HG03575 (cell line): ENCODE data around the gene TTC28.

ENCODE experiments used
- ATAC-seq: cut with Tn5 transposase; IDR thresholded peaks from one replicate; pipeline ENCODE4 v1.9.1; 2021; ENCODE audit not compliant: unreplicated experiment, insufficient number of reproducible peaks, low FRiP score; ENCODE audit errors: extremely low read depth

Gene TTC28

DNA sequence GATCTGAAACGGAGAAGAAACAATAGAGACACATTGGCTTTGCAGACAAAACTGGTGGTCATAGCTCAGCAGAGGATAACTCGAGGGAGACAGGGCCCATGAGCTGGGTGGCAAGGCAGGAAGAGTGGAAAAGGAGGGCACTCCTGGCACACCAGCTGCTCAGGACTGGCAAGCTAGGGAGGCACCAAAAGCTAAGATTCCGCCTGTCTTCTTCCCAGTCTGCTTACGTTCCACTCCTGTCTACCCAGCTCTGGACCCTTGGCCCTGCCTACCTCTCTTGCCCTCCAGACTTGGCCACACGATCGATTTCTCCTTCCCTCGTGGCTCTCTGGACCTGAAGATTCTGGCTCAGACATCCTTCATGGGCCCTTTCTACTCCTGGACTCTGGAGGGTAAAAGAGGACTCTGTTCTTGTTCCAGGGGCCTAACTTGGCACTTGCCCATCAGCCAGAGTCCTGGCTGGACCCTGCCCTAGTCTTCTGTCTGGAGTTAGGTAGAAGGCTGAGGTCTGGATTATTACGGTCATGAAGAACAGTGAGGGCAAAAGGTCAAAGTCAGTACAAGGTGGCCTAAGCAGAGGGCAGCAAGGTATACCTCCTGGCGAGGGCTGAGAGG is 645.4 kb downstream of the TTC28 start:
- ATAC-seq: no peak

DNA sequence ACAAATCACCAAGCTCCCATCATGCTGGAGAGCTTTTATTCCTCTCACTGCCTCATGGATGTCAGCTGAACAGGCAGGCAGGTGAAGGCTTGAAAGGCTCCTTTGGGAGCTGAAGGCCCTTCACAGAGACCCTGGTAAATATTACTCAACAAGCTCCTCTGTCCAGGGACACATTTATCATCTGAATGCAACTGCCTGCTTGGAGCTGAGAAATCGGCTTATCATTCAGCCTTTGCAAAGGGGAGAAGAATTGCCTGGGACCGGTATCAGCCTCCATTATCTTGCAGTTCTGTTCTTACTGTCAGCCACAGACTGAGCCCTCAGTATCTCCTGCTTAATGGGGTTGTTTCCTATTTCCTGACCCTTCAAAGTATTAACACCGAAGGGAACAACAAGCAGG is 646.8 kb downstream of the TTC28 start:
- ATAC-seq: no peak

DNA sequence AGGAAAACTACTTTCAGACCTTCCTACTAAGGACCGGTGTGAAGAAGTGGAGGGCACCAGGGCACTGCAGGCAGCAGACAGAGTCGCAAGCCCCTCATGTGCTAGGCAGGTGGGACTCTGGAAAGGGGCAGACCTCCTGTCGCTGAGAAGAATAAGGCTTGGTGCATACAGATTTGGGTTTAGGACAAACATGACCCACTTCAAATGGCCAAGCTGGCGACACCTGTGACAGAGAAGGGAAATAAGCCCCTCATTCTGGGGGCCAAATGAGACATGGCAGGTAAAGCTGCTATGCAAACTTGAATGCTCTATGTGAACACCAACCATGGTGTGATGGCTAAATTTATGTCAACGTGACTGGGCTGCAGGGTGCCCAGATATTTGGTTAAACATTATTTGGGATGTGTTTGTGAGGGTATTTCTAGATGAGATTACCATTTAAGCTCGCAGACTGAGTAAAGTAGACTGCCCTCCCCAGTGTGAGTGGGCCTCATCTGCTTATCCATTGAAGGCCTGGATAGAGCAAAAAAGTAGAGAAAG is 648.2 kb downstream of the TTC28 start:
- no peak for ATAC-seq

DNA sequence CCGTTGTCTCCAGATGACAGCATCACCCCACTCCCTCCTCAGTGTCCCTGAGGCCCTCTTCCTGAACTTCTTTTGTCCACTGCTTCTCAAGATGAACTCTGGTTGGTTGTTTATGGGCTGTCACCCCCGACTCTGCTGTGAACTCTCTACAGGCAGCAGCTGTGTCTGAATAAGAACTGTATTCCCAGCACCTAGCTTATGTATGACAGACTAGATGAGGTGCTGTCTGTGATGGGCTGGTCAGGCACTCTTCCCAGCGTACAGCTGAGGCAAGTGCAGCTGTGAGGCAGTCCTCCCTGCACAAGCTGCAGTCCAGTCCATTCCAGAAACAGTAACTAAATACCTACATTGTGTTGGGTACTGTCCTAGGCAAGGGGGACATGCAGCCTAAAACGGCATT is 649.2 kb downstream of the TTC28 start:
- no peak for ATAC-seq

DNA sequence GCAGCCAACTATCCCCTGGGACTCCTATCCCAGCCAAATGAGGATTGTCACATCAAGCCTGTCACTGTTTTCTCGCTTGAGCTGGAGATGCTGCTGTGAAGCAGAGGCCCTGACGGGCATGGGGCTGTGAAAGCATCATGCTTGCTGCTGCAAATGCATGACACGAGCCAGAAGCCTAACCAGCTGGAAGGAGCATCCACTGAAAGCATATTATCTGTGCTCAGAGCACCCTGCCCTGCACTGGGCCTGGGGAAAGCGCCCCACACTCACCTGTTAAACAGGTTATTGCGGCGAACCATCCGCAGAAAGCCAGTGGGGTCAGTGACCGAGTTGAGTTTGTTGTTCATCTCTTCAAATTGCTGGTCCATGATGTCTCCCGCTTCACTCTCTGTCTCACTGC is 649.7 kb downstream of the TTC28 start:
- no peak for ATAC-seq

DNA sequence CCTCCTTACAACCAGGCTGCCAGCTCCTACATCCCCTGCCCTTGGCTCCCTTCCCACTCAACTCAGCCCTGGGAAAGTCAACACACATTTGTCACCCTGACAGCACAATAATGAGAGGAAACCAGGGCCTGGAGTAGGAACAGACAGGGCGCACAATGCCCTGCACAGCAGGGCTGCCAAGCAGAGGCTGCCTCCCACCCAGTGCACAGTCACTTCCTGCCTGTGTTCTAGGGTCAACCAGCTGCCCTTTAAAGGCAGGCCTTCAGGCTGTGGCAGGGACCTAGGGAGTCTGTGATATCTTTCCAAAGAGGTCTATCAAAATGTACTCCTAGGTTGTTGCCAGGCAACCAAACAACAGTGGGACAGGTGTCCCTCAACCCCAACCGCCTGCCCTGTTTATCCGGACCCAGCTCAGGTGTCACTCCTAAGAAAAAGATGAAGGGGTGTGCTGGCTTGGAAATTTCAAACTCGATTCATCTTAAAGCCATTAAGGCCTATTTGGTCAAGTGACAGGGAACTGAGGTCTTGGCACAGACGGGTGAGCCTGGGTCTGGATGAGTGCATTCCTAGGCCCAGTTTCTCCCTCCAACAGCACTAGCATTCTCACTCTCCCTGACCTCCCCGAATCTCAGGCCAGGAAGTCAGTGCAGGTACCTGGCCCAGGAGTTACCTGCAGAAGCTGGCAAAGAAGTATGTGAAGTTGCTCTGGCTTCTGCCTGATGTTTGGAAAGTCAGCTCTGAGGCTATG is 650.3 kb downstream of the TTC28 start:
- ATAC-seq: no peak

DNA sequence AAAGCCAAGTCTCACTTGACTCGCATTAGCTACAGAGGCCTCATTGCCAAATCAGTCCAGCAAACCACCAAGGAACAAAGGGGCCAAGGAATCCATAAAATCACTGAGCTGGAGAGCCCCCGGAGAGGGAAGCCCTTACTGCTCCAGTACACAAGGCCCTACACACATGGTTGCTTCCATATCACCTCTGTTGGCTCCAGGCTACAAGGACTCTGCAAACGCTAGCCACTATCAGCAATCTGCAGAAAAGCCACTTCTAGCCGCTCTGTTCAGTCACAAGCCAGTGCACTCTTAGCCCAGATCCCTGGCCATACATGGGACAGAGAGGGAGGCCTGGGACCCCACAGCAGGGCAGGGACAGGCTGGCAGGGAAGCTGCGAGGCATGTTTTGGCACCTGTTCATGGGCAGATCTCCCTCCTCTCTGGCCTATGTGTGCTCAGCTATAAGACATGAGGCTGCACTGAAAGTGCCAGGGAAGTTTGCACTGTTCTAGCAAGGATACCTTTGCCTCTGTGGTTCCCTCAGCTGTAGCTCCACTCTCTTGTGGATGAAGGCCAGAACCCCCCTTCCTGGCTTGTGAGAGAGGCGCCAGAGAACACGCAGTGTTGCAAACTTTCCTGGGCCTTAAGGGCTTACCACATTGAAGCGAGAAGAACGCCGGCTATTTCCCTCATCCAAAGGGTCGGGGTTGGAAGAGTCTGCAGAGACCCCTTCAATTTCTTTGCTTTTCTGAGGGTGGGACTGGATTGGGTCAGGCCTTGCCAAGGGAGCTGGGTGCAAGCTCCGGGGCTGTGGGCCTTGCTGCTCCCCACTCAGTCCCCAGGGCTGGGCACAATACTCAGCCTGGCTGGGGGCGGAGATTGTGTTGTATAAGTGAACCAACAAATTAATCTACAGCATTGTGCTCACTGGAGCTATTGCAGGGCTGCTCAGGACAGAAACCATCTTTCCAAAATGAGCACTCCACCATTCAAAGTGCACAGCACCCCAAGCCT is 651.9 kb downstream of the TTC28 start:
- ATAC-seq: no peak

DNA sequence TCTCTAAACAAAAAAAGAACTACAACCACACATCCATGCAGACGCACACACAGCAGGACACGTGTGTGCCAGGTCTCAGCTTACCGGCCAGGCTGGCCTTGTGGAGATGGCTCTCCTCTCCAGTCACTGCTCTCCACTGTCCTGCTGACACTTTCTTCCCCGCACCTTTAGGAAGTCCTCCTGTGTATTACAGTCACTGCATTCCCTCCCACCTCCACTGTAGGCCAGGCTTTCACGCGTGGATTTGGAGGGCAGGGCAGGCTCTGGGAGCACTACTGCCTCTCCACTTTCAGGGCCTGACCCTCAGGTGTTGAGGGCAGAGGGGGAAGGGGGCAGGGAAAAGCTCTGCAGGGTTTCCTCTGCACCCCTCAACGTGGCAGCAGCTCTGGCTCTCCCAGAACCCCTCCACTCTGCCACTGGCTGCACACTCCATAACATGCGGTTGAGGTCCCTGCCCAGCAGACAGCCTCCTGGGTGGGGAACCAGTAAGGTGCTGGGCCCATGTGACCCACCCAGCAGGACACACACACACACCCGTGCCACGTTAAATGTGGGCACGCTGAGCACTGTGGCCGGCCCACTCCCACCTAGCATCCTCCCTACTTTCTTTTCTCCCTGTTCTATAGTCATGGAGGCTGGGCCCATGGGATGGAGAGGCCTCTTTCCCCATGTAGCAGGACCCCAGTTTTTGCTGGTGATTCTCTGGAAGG is 653.6 kb downstream of the TTC28 start:
- no peak for ATAC-seq

DNA sequence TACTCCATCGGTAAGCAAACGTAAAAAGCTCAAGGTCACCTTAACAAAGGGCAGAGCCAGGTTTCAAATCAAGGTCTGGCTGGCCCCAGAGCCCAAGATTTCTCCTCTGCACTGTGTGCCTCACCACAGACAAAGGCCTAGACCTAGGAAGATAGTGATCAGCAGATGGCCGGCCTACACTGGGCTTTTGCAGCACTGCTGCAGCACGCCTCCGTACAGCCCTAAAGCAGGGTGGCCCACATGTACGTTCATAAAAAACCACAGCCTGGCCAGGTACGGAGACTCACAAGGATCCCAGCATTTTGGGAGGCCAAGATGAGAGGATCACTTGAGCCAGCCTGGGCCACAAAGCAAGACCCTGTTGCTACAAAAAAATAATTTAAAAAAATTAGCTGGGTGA is 654.3 kb downstream of the TTC28 start:
- no peak for ATAC-seq

DNA sequence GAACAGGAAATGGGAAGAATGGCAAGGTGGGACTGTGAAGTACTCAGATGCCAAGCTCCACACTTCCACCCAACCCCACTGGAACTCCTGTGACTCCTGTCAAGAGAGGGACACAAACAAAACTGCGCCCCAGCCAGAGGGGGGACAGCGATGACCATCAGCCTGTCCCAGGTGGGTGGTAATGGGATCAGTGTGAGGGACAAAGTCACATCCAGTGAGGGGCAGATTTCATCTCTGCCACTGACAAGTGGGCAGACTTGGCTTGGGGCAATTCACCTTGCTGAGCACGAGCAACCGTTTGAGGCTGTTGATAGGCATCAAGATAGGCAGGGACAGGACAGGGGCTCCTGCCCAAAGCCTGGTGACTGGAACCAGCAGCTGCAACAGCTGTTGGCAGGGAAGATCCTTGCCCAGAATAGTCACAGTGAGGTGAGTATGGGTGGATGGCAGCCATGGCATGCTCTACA is 655.2 kb downstream of the TTC28 start:
- ATAC-seq: no peak

DNA sequence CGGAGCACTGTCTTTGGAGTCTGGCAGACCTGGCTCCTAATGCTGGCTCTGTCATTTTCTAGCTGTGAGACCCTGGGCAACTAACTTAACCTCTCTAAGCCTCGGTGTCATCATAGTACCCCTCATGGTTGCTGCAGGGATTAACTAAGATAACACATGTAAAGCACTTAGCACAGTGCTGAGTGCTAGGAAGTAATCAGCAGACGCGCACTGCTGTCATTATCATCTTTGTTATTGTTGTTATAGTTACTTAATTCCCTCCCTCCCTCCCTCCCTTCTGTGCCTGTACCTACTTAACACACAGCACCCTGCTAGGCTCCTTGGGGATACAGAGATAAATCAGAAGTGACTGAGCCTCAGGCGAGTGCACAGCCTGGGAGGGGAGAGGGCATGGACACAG is 655.9 kb downstream of the TTC28 start:
- ATAC-seq: no peak

DNA sequence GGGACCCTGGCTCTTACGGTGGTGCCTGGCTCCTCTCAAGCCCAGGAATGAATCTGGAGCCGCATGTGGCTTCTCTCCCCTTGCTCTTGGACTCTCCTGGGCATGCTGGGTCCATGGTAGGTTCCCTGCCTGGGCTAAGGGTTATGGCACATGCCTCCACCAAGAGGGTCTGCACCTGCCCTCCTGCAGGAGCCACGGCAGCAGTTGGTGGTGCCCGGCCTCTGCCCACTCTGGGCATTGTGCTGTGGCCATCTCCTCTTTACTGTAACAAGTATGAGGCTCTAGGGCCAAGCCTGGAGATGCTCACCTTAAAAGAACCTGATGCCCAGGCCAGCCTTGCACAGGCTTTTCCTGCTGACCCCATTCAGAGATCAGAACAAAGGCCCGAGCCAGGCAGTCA is 656.6 kb downstream of the TTC28 start:
- ATAC-seq: no peak

DNA sequence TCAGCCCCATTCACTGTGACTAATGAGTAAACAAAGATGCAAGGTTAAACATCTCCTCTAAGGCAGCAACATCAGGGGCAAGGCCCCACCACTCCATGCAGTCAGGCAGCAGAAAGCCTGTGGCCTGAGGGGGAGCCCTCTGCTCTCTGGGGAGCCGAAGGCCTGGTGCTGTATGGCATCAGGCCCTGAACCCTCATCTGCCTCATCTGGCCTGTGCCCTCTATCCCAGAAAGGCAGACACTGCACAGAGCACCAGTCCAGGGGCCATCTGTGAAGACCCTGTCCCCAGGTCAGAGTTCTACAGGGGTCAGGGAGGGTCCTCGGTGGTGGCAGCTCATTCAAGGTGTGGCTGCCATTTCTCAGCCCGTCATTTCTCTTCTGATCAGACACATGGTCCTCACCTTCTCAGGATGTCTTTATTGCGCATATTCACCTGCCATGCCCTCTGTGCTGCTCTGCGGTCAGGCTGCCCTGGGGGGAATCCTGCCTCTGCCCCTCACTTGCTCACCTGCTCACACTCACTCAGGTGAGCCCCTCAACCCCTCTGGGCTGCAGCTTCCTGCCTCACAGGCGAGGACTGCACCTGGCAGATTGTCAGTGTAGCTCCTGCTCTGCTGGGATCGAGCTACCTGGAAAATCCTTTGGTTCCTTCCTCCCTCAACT is 657.5 kb downstream of the TTC28 start:
- ATAC-seq: no peak

DNA sequence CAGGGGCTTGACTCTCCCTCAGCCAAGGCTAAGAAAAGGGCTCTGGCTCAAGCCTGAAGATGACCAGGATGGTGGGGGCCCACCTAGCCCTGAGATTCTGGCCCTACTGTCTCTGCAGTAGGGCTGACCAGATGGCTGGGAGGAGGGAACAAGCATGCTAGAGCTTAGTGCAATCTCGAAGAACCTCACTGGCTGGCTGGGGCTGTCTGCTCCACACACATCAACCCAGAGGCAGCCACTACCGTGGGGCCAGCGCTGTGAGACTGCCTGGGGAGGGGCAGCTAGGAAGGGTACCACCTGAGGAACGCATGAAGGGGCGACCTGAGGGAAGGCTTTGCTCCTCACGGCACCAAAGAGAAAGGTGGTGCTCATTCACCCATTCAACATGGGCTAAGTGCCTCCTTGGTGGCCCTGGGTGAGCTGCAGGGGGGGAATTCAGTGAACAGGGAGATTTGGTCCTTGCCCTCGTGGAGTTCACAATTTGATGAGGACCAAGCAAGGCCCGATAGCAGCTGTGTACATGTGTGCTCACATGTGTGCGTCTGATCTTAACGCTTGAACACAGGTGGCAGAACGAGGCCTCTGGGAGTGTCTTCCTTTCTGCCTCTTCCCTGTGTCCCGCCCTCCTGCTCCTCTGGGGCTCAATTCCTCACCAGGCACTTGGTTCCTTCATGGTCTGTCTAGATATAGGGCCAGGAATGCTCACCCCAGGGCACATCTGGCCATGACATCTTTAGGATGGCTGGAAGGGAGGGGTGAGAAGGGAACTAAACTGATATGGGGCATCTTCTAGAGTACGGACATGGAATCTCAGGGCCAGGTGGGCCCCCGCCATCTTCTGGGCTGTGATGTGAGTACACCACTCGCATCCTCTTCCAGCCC is 658.3 kb downstream of the TTC28 start:
- no peak for ATAC-seq

DNA sequence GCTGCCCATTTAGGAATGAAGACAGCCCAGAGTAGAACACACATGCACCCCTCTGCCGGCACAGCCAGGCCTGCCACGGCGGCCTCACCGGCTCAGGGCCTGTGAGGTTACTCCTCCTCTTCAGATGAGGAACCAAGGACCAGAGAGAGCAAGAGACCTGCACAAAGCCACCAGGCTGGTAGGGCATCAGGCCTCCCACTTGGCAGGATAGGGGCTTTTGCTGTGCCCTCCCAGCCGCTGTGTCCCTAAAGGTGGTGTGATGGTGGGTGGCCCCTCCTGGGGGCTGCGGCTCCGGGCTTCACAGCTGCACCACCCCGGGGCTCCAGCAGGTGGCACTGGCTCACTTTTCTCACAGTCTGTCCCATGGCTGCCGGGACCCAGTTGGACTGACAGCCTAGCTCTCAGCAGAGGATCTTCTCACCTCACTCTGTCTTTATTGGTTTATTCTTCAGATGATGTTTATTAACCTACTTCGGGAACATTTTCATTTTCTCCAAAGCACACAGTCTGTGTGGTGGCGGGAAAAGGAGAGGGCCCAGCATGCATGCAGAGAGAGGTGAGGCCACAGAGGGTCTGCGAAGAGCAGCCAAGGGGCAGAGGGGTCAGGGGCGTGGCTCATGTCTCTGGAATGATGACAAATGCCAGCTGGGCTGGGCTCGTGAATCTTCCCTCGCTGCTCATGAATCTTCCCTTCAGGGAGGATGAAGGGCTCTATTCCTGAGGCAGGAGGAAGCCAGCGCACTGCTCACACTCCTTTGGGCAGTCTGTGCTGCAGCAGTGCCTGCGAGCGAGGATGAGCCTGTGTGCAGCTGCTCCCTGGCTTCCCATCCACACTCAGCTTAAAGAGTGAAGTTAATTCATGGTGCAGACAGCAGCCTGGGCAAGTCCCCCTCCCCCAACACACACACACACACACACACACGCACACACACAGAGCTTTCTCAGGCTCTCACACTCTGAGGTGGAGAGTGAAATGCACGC is 659.5 kb downstream of the TTC28 start:
- no peak for ATAC-seq

DNA sequence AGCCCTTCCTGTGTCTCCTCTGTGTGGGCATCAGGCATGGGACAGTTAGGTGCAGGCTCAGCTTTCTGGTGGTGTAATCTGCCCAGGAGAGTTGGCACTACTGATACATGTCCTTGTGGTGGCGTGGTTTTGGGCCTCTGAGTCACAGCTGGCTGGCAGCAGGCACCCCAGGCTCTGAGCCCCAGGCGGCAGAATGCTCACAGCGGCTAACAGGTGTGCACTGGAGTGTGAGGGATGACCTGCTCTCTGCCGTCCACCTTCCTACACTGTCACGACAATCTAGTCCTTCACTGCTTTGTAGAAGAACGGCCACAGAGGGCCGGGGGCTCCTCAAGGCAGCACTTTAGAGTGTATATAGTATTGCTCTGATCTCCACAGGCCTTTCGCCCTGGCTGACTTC is 660.3 kb downstream of the TTC28 start:
- ATAC-seq: no peak
